Activated T-cell treated with anti-CD3 and anti-CD28 coated beads, Interleukin-2, amount 50 U/mL, for 4 hours (primary cell): ENCODE measurements around the gene DCUN1D4. TPM values are rescaled to one million over a fixed set of nuclear protein-coding genes. Genes with fewer than 3 reads are reported as not detected.

Source experiments
- ATAC-seq, 2 donors: fragments of 200-7000 bp; cut with Tn5 transposase; one replicate each; pipeline ENCODE4 v1.10.0; 2021
- DNase-seq: peaks from one replicate; pipeline ENCODE4 v3.0.0-alpha.2; 2020
- H3K27me3 Mint-ChIP-seq: one replicate; pipeline ENCODE4 v1.8.0; 2021; ENCODE audit warnings: low read depth, mixed read lengths
- H3K36me3 Mint-ChIP-seq: one replicate; pipeline ENCODE4 v1.8.0; 2022; ENCODE audit warnings: mixed read lengths; ENCODE audit not compliant: insufficient read depth
- H3K4me1 Mint-ChIP-seq: one replicate; pipeline ENCODE4 v1.8.0; 2021; ENCODE audit warnings: low read depth, mixed read lengths
- H3K4me3 Mint-ChIP-seq: one replicate; pipeline ENCODE4 v1.8.0; 2021; ENCODE audit warnings: mild to moderate bottlenecking, moderate library complexity, mixed read lengths
- H3K9me3 Mint-ChIP-seq: one replicate; pipeline ENCODE4 v1.8.0; 2021; ENCODE audit warnings: mixed read lengths
- total RNA-seq, 3 donors: library from RNA; stranded (reverse); gene quantifications; one replicate each; pipeline ENCODE4 v1.2.1, GENCODE V29; 2021

Gene DCUN1D4
- total RNA-seq, 3 donors from 2014 or later: 18.2 to 19.4 (median 18.5) TPM

GRCh38 chr4:51942108-51942832, 99.3 kb downstream of the DCUN1D4 start:
- no peaks in the 10 kb centered on the region for H3K4me1 Mint-ChIP-seq
- peaks cover 11% of the 10 kb centered on the region for H3K9me3 Mint-ChIP-seq
- no peaks in the 10 kb centered on the region for H3K27me3 Mint-ChIP-seq
- ATAC-seq (no peak), DNase-seq (no peak)
- H3K4me3 Mint-ChIP-seq: no peak overlapping the region
- no peaks in the 10 kb centered on the region for H3K36me3 Mint-ChIP-seq

- H3K27me3 Mint-ChIP-seq: no peaks in the 10 kb centered on the region
- no peaks in the 10 kb centered on the region for H3K36me3 Mint-ChIP-seq
- ATAC-seq: no peak
- no peak overlapping the region for H3K4me3 Mint-ChIP-seq
- H3K9me3 Mint-ChIP-seq: peaks cover 11% of the 10 kb centered on the region
- H3K4me1 Mint-ChIP-seq: no peaks in the 10 kb centered on the region
- no peak for DNase-seq
Observed at GRCh38 chr4:51942833-51943215, 99.9 kb downstream of the DCUN1D4 start.

- ATAC-seq (no peak), DNase-seq (no peak)
- H3K4me3 Mint-ChIP-seq: no peak overlapping the region
- peaks cover 10% of the 10 kb centered on the region for H3K9me3 Mint-ChIP-seq
- H3K36me3 Mint-ChIP-seq: no peaks in the 10 kb centered on the region
- no peaks in the 10 kb centered on the region for H3K4me1 Mint-ChIP-seq
- no peaks in the 10 kb centered on the region for H3K27me3 Mint-ChIP-seq
Observed at GRCh38 chr4:51943221-51943620, 100.3 kb downstream of the DCUN1D4 start.

GRCh38 chr4:51958199-51958968, 115.4 kb downstream of the DCUN1D4 start:
- no peak for ATAC-seq
- Mint-ChIP-seq H3K9me3 (peaks cover 5% of the 10 kb centered on the region), H3K27me3 (peaks cover 4% of the 10 kb centered on the region), H3K4me3 (no peak overlapping the region), H3K36me3 (no peaks in the 10 kb centered on the region), H3K4me1 (no peaks in the 10 kb centered on the region)
- no peak for DNase-seq

GRCh38 chr4:51960486-51960885, 117.5 kb downstream of the DCUN1D4 start:
- H3K4me1 Mint-ChIP-seq: no peaks in the 10 kb centered on the region
- peaks cover 1% of the 10 kb centered on the region for H3K27me3 Mint-ChIP-seq
- ATAC-seq (no peak), DNase-seq (no peak)
- no peak overlapping the region for H3K4me3 Mint-ChIP-seq
- no peaks in the 10 kb centered on the region for H3K36me3 Mint-ChIP-seq
- peaks cover 5% of the 10 kb centered on the region for H3K9me3 Mint-ChIP-seq

GRCh38 chr4:51963841-51964517, 121.0 kb downstream of the DCUN1D4 start:
- ATAC-seq (no peak), DNase-seq (no peak)
- peaks cover 5% of the 10 kb centered on the region for H3K9me3 Mint-ChIP-seq
- H3K36me3 Mint-ChIP-seq: no peaks in the 10 kb centered on the region
- H3K27me3 Mint-ChIP-seq: peaks cover 4% of the 10 kb centered on the region
- no peaks in the 10 kb centered on the region for H3K4me1 Mint-ChIP-seq
- H3K4me3 Mint-ChIP-seq: no peak overlapping the region

DNA sequence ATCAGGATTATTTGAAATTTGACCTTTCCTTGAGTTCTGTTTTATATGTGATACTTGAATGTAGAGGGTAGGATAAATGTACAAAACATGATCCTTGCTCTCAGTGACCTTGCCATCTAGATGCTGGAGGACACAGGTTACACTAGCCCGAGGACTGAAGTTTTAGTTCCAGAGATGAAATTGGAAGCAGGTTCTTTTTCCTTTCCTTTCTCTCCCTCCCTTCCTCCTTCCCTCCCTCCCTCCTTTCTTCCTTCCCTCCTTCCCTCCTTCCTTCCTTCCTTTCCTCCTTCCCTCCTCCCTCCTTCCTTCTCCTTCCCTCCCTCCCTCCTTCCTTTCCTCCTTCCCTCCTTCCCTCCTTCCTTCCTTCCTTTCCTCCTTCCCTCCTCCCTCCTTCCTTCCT, 122.9 kb downstream of the DCUN1D4 start:
- no peaks in the 10 kb centered on the region for H3K4me1 Mint-ChIP-seq
- H3K36me3 Mint-ChIP-seq: no peaks in the 10 kb centered on the region
- no peak overlapping the region for H3K4me3 Mint-ChIP-seq
- H3K9me3 Mint-ChIP-seq: peaks cover 5% of the 10 kb centered on the region
- DNase-seq (no peak), ATAC-seq (no peak)
- peaks cover 3% of the 10 kb centered on the region for H3K27me3 Mint-ChIP-seq

Other genes with a start within 250 kb of the DCUN1D4 start
- not detected for gene LRRC66, start 177.2 kb downstream of the DCUN1D4 start, total RNA-seq
- gene SGCB, start 195.1 kb downstream of the DCUN1D4 start, total RNA-seq: 1 to 10 TPM; 6.5 to 9.2 (median 9.0) TPM
- under 1 TPM in 1 of 3 donors, not detected in 2; 0.05 TPM for gene SPATA18, start 208.2 kb downstream of the DCUN1D4 start, total RNA-seq